RWPE1 (cell line): ENCODE results near the gene HNRNPM.
A peak's percentile ranks its signal among the peaks of the same experiment; 100 is the strongest.

Experiments used
- CTCF ChIA-PET: fragments of 350-600 bp; sonication (Branson Sonifier 250); formaldehyde crosslinking; extraction: SDS; loops from one replicate; lab custom pipeline; 2021; lab: Yijun Ruan, JAX
- POLR2A ChIA-PET: fragments of 400-600 bp; formaldehyde crosslinking; extraction: SDS; loops from one replicate; lab custom pipeline; 2020; ENCODE audit warnings: antibody characterized with exemption; ENCODE audit not compliant: low non-redundant PET; lab: Yijun Ruan, JAX
- DNase-seq: peaks from one replicate; pipeline ENCODE4 v3.0.0; 2012; ENCODE audit warnings: low spot score
- H3K27ac ChIP-seq: fragments of 450-650 bp; 2 replicates; pipeline ENCODE4 v1.5.1; 2017
- TF ChIP-seq, protein P1 (sequence below): fragments of 450-650 bp; conservative IDR thresholded peaks from 2 replicates; pipeline ENCODE4 v1.5.1; 2017; ENCODE audit warnings: low read depth, mild to moderate bottlenecking

The HNRNPM gene

DNA sequence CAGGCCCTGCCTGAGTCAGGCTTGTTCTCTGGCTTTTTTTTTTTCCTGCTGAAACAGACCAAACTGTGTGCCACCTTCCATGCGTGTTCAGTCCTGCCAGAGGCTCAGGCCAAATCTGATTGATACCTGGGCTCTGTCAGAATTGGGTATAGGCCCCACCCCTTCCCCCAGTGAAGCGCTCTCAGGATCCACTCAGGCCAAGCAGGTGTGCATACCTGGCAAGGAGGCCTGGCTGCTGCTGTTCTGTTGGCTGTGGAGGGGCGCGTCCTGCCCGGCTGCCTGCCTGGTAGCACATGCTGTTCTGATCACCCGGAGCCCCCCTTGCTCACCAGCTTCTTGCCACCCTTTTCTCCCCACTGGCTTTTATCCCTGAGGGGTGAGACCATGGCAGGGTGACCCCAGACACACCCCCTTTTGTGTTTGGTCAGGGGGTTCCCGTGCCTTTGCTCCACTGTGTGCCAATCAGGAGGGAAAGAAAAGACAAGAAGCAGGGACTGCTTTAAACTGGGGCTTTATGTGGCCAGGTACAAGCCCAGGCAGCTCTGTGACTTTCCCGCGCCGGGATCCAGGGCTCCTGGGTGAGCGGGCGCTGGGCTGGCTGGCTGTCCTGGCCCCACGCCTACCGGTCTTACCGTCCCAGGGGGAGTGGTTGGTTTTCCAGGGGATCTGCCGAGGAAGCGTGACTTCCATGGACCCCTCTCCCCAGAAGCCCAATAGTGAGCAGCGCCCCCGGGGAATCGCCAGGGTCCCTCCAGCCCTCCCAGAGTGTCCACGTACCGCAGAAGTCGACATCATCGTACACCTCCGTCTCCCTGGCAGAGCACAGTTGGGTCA, 45.0 kb downstream of the HNRNPM start:
- ChIA-PET CTCF (interaction anchor here (0.6 kb wide), 2 partner anchors 56 to 75 kb away, joined by 3 to 4 read pairs; no protein-coding TSS in a partner anchor), POLR2A (no interaction called here)
- TF ChIP-seq, protein P1, sequence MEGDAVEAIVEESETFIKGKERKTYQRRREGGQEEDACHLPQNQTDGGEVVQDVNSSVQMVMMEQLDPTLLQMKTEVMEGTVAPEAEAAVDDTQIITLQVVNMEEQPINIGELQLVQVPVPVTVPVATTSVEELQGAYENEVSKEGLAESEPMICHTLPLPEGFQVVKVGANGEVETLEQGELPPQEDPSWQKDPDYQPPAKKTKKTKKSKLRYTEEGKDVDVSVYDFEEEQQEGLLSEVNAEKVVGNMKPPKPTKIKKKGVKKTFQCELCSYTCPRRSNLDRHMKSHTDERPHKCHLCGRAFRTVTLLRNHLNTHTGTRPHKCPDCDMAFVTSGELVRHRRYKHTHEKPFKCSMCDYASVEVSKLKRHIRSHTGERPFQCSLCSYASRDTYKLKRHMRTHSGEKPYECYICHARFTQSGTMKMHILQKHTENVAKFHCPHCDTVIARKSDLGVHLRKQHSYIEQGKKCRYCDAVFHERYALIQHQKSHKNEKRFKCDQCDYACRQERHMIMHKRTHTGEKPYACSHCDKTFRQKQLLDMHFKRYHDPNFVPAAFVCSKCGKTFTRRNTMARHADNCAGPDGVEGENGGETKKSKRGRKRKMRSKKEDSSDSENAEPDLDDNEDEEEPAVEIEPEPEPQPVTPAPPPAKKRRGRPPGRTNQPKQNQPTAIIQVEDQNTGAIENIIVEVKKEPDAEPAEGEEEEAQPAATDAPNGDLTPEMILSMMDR = no peak
- H3K27ac ChIP-seq = peak overlapping the region; percentile 89
- peak; percentile 72 for DNase-seq

DNA sequence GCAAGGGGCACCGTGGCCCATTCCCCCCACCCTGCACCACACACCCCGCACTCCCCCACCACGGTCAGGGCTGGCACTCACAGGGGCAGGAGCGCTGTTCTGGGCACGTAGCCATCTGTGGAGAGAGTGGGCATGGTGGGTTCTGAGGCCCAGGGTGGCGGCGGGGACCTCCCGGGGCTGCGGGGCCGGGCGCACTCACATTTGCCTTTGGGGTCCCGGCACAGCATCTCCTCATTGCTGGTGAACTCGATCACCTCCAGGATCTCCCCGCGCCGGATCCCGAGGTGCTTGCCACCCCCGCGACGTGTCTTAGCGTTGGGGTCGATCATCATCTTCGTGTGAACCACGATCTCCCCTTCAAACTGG, 45.6 kb downstream of the HNRNPM start:
- TF ChIP-seq, protein P1 = no peak
- ChIA-PET POLR2A (no interaction called here), CTCF (interaction anchor here (0.6 kb wide), 2 partner anchors 9 to 164 kb away, joined by 3 read pairs; no protein-coding TSS in a partner anchor)
- H3K27ac ChIP-seq = peak overlapping the region; percentile 89
- no peak for DNase-seq

DNA sequence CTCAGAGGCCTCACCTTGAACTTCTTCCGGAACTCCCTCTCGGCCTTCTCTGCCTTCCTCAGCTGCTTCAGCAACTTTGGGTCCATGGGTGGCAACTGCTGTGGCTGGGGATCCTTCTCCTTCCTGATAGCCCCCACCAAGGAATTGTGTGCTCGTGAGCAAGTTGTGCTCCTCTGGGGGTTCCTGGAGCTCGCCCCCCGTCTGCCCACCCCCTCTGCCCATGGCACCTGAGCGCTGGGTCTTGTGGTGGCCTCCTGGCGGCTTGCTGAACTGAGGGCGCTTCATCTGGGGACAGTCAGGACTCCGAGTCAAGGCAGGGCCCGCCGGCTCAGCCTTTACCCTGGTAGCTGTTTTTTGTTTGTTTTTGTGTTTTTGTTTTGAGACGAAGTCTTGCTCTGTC, 46.1 kb downstream of the HNRNPM start:
- ChIA-PET POLR2A (no interaction called here), CTCF (interaction anchor here (0.6 kb wide), 2 partner anchors 10 to 163 kb away, joined by 3 read pairs; no protein-coding TSS in a partner anchor)
- H3K27ac ChIP-seq = peak overlapping the region; percentile 89
- TF ChIP-seq, protein P1 = no peak
- no peak for DNase-seq

DNA sequence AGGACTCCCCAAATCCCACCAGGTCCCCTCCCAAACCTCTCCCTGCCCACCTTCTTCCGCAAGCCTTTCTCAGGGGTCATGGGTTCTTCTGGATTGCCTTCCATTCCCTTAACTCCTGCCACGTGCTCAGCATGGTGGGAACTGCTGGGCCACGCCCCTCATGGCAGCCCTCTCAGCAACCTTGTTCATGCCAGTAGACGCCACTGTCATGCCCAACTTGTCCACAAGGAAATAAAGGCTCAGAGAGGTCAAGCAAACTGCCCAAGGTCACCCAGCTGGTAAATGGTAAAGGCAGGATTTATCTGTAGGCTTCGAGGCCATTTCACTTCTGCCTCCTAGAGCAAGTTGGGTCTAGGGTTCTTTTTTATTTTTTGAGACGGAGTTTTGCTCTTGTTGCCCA, 46.8 kb downstream of the HNRNPM start:
- POLR2A ChIA-PET = no interaction called here
- no peak for DNase-seq
- peak overlapping the region; percentile 89 for H3K27ac ChIP-seq
- TF ChIP-seq, protein P1 = no peak
- CTCF ChIA-PET = no interaction called here

DNA sequence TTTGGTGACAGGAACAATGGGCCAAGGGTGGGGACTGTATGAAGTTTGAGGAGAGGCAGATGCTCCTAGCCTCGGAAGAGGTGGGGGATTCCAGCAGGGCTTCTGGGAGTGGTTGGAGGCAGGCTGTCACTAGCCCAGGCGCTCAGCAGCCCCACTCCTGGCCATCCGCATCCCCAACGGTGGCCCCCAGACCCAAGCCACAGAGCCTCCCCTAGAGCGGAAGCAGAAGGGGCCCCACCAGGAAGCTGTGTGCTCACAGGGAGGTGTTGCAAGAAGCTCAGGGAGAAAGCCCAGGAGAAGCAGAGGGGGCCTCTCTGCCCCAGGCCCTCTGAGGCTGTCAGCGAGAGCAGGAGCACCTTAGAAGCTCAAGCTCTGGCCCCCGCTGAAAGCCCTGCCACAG, 49.4 kb downstream of the HNRNPM start:
- ChIA-PET CTCF (no interaction called here), POLR2A (no interaction called here)
- TF ChIP-seq, protein P1 = no peak
- H3K27ac ChIP-seq = peak overlapping the region; percentile 35
- DNase-seq = no peak

DNA sequence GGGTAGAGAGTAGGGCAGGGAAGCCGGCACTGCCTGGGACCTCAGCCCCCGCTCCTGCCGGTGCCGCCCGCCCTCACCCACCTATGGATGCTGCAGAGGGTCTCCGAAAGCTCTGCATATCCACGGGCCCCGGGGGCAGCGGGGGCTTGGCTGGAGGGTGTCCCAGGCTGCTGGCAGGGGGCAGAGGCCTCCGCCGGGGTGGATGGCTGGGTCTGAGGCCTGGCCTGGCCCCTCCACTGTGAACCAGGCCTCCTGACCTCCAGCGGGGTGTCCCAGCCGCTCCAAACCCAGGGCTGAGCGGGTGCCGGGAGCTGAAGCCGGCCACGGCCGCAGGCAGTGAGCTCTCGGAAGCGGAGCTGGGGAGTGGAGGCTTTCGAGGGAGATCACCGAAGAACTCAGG, 53.5 kb downstream of the HNRNPM start:
- H3K27ac ChIP-seq = no peak overlapping the region
- CTCF ChIA-PET = no interaction called here
- TF ChIP-seq, protein P1 = no peak
- no peak for DNase-seq
- POLR2A ChIA-PET = no interaction called here
